RCC 7860 (cell line): ENCODE measurements around the gene NEMP1.
"Not testable (repeated sequence)": the region's sequence is repeated elsewhere in the genome, so short reads cannot be mapped to it uniquely, and the experiment has no call there.

Experiments used
- DNase-seq: peaks from one replicate; pipeline ENCODE4 v3.0.0-alpha.2; 2015; ENCODE audit warnings: low spot score
- FAIRE-seq: peaks from 2 replicates; lab custom pipeline; 2012; peaks lifted over from hg19 to GRCh38; lab: Jason Lieb, UNC

Gene NEMP1

DNA sequence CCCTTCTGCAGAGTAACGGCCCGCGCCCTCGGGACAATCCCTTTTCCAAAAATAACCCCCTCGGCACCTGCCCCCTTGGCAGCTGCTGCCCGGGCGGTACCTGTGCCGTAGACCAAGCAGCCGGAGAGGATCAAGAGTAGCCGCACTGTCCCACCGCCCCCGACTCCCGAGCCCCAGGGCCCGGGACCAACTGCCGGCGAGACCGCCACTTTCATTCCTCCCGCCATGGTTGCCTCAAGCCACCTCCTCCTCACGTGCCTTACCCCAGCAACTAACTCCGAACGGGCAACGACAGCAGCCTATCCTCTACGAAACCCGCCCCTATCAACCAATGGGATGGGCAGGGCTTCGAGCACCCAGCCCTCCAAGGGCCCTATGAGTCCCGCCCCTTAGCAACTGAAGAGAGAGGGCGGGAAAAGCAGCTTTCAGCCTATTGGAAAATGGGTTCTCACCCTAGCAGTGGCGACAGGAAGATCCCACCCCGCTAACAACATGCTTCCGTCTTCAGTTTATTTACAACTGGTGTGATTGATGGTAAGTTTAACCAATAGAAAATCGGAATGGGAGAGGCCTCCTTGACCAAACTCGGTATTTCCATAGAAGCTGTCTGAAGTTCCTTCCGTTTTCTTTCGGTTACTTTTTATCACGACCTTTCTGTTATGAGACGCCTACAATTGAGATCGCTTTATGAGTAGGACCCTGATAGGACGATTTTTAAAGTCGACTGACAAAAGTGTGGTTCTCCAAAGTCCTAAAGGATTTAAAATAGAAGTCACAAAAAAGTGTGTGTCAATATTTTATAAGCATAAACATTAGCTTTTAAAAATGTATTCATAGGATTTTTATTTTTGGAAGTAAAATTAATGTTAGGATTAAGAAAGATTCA is at the start of gene NEMP1:
TSS of gene NEMP1 (minus strand) at position 273 of the 886 bp plus-strand sequence. CDS start at position 227, 46 bp downstream.
- DNase-seq (peak; percentile 100), FAIRE-seq (peak; percentile 96)

- FAIRE-seq (no peak), DNase-seq (peak; percentile 30)
Observed at GRCh38 chr12:57127726-57128518, 49.3 kb upstream of the NEMP1 start, which contains the start of gene LRP1. Gene LRP1, plus strand, starts transcription at chr12:57128483. Its CDS starts 482 bp downstream, at chr12:57128965.

DNA sequence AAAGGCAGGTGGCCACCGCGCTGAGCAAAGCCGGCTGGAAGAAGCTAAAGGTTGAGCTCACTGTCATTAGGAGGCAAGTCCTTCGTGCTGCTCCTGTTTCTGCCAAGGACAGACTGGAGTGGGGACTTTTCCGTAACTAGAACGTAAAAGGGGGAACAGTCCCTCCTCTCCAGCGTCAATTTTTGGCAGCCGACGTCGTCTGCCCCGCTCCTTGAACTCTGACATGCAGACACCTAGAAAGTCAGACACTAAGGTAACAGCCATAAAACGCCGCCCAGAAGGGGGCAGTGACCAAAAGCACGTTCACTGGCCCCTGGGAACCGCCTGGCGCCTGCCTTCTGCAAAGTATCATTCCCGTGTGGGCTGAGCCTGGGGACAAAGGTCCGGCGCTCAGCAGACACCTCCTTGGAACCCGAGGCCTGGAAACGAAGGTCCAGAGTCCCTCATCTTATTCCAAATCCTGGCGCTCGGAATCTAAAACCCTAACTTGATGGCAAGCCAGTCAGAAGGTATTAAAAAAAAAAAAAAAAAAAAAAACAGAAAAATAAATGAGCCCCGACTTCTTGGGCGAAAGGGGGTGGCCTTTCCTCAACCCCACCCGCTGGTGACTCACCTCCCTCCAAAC is 48.6 kb upstream of the NEMP1 start:
- DNase-seq: peak; percentile 41

GRCh38 chr12:57126561-57126960 is 48.0 kb upstream of the NEMP1 start:
- no peak for FAIRE-seq
- DNase-seq: no peak

More for the DNA sequence above, 48.6 kb upstream of the NEMP1 start:
- no peak for FAIRE-seq

DNA sequence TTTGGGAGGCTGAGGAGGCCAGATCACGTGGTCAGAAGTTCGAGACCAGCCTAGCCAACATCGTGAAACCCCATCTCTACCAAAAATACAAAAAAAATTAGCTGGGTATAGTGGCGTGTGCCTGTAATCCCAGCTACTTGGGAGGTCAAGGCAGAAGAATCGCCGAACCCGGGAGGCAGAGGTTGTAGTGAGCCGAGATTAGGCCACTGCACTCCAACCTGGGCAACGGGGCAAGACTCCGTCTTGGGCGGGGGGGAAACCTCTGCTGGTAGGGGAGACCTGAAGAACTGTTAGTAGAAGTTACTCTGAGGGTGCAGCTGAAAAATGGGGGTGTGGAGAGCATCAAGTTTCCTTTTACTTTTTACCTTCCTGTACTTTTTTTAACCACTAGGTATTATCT is 47.5 kb upstream of the NEMP1 start:
- no peak for DNase-seq
- no peak for FAIRE-seq

- DNase-seq (peak; percentile 50), FAIRE-seq (no peak)
Observed at GRCh38 chr12:57124261-57124877, 45.8 kb upstream of the NEMP1 start.

- FAIRE-seq (no peak), DNase-seq (no peak)
Observed at GRCh38 chr12:57123813-57124212, 45.2 kb upstream of the NEMP1 start.

DNA sequence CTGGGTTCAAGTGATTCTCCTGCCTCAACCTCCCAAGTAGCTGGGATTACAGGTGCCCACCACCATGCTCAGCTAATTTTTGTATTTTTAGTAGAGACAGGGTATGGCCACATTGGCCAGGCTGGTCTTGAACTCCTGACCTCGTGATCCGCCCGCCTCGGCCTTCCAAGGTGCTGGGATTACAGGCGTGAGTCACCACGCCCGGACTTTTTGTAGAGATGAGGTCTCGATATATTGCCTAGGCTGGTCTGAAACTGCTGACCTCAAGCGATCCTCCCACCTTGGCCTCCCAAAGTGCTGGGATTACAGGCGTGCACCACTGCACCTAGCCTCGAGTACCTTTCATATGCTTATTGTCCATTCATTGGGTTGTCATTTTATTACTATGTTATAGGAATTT is 42.1 kb upstream of the NEMP1 start:
- FAIRE-seq, DNase-seq: not testable (repeated sequence)

DNA sequence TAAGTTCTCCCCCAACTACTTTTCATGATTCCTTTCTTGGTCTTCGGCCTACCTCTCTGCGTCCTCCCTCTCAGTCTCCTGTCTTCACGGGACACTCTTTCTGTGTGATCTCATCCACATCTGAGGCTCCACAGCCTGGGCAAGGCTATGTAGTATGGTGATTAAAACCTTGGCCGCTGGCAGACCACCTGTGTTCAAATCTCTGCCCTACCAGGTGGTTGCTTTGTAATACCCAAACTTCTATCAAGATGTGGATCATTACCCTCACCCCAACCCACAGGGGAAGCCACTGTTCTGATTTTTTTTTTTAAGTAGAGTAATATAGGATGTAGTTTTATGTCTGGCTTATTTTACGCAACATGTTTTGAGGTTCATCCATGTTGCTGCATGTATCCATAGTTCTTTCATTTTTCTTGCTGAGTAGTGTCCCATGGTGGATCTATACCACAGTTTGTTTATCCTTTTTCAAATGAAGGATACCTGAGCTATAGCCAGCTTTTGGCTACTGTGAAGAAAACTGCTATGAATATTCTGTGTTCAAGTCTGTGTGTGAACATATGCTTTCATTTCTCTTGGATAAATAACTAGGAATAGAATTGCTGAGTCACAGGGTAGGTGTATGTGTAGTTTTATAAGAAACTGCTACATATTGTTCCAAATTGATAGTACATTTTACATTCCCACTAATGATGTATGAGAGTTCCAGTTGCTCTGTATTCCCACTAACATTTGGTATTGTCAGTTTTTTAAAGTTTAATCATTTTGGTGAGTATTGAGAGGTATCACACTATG is 40.9 kb upstream of the NEMP1 start:
- no peak for DNase-seq
- no peak for FAIRE-seq

GRCh38 chr12:57118711-57119271 is 40.2 kb upstream of the NEMP1 start:
- FAIRE-seq (no peak), DNase-seq (peak; percentile 76)

DNA sequence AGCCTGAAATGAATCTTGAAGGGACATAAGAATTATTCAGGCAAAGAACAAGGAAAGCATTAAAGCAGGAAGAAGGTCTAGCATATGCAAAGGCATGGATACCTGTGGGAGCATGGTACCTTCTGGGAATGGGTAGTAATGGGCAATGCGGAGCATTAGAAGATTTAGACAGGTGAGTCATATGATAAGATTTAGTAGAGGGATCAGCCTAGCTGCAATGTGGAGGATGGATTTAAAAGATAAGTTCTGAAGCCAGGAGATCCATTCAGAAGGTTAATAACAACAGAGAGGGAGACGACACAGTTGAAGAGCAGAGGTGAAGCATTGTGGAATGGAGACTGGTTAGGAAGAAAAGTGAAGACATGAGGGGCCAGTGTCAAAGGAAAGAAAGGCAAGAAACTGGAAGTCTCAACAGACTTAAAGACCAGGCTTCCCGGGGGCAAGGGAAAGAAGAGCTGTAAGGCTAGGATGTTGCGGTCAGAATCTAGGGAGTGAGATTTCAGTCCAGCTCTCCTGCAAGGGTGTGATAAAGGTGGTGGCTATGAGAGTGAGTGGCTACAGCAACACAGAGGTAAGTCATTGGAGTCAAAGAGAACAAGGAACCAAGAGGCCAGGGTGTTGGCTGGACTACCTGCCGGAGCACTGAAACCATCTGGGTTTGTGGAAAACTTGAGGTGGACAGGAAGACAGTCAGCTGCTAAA is 38.1 kb upstream of the NEMP1 start:
- DNase-seq (no peak), FAIRE-seq (no peak)

DNA sequence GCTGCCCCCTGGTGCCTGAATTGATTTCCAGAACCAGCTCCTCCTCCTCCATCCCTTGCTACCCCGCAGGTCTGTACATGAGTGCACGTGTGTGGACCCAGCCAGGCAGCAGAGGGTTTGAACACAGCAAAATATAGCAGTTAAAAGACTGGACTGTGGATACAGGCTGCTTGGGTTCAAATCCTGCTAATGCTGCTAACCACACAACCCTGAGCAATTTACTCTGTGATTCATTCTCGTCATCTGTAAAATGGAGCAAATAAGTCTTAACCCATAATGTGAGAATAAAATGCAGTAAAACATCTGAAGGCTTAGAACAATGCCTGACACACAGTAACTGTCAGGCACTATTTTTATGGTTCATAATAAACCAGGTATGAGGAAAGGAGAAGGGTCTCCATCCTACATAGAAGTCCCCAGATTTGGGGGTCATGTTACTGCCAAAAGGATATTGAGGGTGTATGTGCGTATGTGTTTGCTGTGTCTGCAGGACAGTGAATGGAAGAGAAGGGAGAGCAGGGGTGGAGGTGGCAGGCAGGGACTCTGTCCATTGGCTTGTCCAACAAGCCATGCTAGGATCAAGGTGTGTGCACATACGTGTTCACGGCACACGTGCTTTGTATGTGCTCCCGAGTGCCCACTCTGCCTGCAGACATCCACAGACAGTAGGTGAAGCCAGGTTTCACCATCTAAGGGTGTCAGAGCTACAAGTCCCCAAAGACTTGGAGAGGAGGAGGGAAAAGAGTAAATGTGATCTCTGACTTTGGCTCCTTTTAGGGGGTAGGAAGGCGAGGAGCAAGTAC is 34.1 kb upstream of the NEMP1 start:
- FAIRE-seq: no peak
- DNase-seq: no peak

GRCh38 chr12:57111031-57111734 is 32.6 kb upstream of the NEMP1 start, which contains the start of gene STAT6:
Gene STAT6, minus strand, starts transcription at chr12:57111362. Its CDS starts 3,084 bp downstream, at chr12:57108278.
- DNase-seq: peak; percentile 70
- no peak for FAIRE-seq

- DNase-seq (peak; percentile 53), FAIRE-seq (no peak)
Observed at GRCh38 chr12:57110104-57111030, 31.8 kb upstream of the NEMP1 start.

- no peak for DNase-seq
- FAIRE-seq: no peak
Observed at GRCh38 chr12:57109207-57110103, 30.9 kb upstream of the NEMP1 start.
